IMR-90 (cell line): ENCODE measurements around the gene SLIT1. TPM values are rescaled to one million over a fixed set of nuclear protein-coding genes. Genes with fewer than 3 reads are reported as not detected.

Experiments
- ATAC-seq: fragments of 200-7000 bp; cut with Tn5 transposase; 2 replicates; pipeline ENCODE4 v1.9.1; 2020; ENCODE audit warnings: low read depth, mild to moderate bottlenecking, moderate library complexity
- BruUV-seq: library from RNA; stranded (reverse); fragments of 400-500 nt; replicated peaks from 2 replicates; lab custom pipeline; 2021; lab: Mats Ljungman, UMichigan
- CTCF ChIA-PET: fragments of 300-600 bp; formaldehyde crosslinking; extraction: SDS; loops from one replicate; lab custom pipeline; 2021; ENCODE audit warnings: antibody characterized with exemption; lab: Yijun Ruan, JAX
- POLR2A ChIA-PET: fragments of 300-600 bp; sonication (Branson Sonifier 250); formaldehyde crosslinking; loops from one replicate; lab custom pipeline; 2022; ENCODE audit warnings: antibody characterized with exemption; ENCODE audit not compliant: unreplicated experiment; lab: Charles Lee
- DNase-seq: peaks from one replicate; pipeline ENCODE4 v3.0.0; 2013
- H2AFZ ChIP-seq: replicated peaks from 2 replicates; pipeline ENCODE3; 2013; ENCODE audit warnings: low read length, mild to moderate bottlenecking; ENCODE audit not compliant: poor library complexity
- H2AK5ac ChIP-seq: 2 replicates; pipeline ENCODE4 v1.6.1; 2013; ENCODE audit warnings: low read depth, low read length, inconsistent platforms
- H2AK9ac ChIP-seq: replicated peaks from 2 replicates; pipeline ENCODE3; 2013; ENCODE audit warnings: mild to moderate bottlenecking, low read depth, low read length, moderate library complexity; ENCODE audit not compliant: poor library complexity
- H2BK120ac ChIP-seq: 2 replicates; pipeline ENCODE4 v1.6.1; 2013; ENCODE audit warnings: low read depth, low read length, inconsistent platforms
- H2BK15ac ChIP-seq: 3 replicates; pipeline ENCODE4 v1.6.1; 2013; ENCODE audit warnings: low read depth, low read length, inconsistent platforms
- H2BK20ac ChIP-seq: 2 replicates; pipeline ENCODE4 v1.6.1; 2013; ENCODE audit warnings: low read depth, mild to moderate bottlenecking, inconsistent platforms, low read length, moderate library complexity
- H2BK5ac ChIP-seq: 2 replicates; pipeline ENCODE4 v1.6.1; 2013; ENCODE audit warnings: mild to moderate bottlenecking, low read depth, low read length, inconsistent platforms; ENCODE audit not compliant: poor library complexity, severe bottlenecking
- H3K14ac ChIP-seq: replicated peaks from 2 replicates; pipeline ENCODE4 v1.6.1; 2013; ENCODE audit warnings: low read depth, low read length, inconsistent platforms
- H3K18ac ChIP-seq: 2 replicates; pipeline ENCODE4 v1.6.1; 2013; ENCODE audit warnings: low read depth, low read length, control low read depth
- H3K23ac ChIP-seq: 2 replicates; pipeline ENCODE4 v1.6.1; 2013; ENCODE audit warnings: low read depth, low read length, inconsistent platforms
- H3K27ac ChIP-seq: 2 replicates; pipeline ENCODE4 v1.5.1; 2013; ENCODE audit warnings: mild to moderate bottlenecking, control low read depth, low read length; ENCODE audit not compliant: insufficient read depth
- H3K27me3 ChIP-seq: 2 replicates; pipeline ENCODE4 v1.6.1; 2013; ENCODE audit warnings: low read length; ENCODE audit not compliant: control insufficient read depth, insufficient read depth
- H3K36me3 ChIP-seq: 2 replicates; pipeline ENCODE4 v1.6.1; 2013; ENCODE audit warnings: low read length, mixed read lengths; ENCODE audit not compliant: control insufficient read depth, insufficient read depth
- H3K4ac ChIP-seq: 2 replicates; pipeline ENCODE4 v1.6.1; 2013; ENCODE audit warnings: low read depth, low read length, inconsistent platforms
- H3K4me1 ChIP-seq: 2 replicates; pipeline ENCODE4 v1.6.1; 2013; ENCODE audit warnings: low read length, mixed read lengths; ENCODE audit not compliant: control insufficient read depth, insufficient read depth
- H3K4me2 ChIP-seq: 2 replicates; pipeline ENCODE4 v1.6.1; 2013; ENCODE audit warnings: low read depth, mild to moderate bottlenecking, control low read depth, low read length, moderate library complexity
- H3K4me3 ChIP-seq: 2 replicates; pipeline ENCODE4 v1.5.1; 2013; ENCODE audit warnings: low read depth, mild to moderate bottlenecking, control low read depth, low read length, moderate library complexity; ENCODE audit not compliant: insufficient read depth
- H3K56ac ChIP-seq: 2 replicates; pipeline ENCODE4 v1.6.1; 2013; ENCODE audit warnings: low read length, inconsistent platforms; ENCODE audit not compliant: insufficient read depth; ENCODE audit errors: extremely low read depth
- H3K79me1 ChIP-seq, 2 experiments: 2 replicates each; pipeline ENCODE4 v1.6.1; 2013; ENCODE audit warnings: low read length in 2 of 2, inconsistent platforms in 1 of 2, low read depth in 1 of 2
- H3K9ac ChIP-seq: 2 replicates; pipeline ENCODE4 v1.6.1; 2013; ENCODE audit warnings: low read depth, low read length, control low read depth
- H3K9me1 ChIP-seq: 2 replicates; pipeline ENCODE4 v1.6.1; 2013; ENCODE audit warnings: low read length, inconsistent platforms; ENCODE audit not compliant: insufficient read depth
- H3K9me3 ChIP-seq: 2 replicates; pipeline ENCODE4 v1.6.1; 2013; ENCODE audit warnings: low read length; ENCODE audit not compliant: control insufficient read depth, insufficient read depth
- H4K20me1 ChIP-seq: 2 replicates; pipeline ENCODE4 v1.6.1; 2013; ENCODE audit warnings: low read length, inconsistent platforms; ENCODE audit not compliant: insufficient read depth
- H4K5ac ChIP-seq: 2 replicates; pipeline ENCODE4 v1.6.1; 2013; ENCODE audit warnings: mild to moderate bottlenecking, low read depth, low read length, control low read depth
- H4K8ac ChIP-seq, 2 experiments: 2 replicates each; pipeline ENCODE4 v1.6.1; 2013; ENCODE audit warnings: low read depth in 2 of 2, low read length in 2 of 2, control low read depth in 1 of 2, inconsistent platforms in 1 of 2
- H4K91ac ChIP-seq: 2 replicates; pipeline ENCODE4 v1.6.1; 2013; ENCODE audit warnings: low read depth, low read length, inconsistent platforms; ENCODE audit not compliant: insufficient read depth
- BHLHE40 ChIP-seq: fragments of 150-350 bp; IDR thresholded peaks from 2 replicates; pipeline ENCODE4 v1.6.1; 2016; ENCODE audit warnings: mild to moderate bottlenecking, low read depth, low read length
- CEBPB ChIP-seq: IDR thresholded peaks from 2 replicates; pipeline ENCODE4 v1.6.1; 2012; ENCODE audit warnings: low read depth, low read length, improper control_type of control experiment
- FOS ChIP-seq: fragments of 150-350 bp; IDR thresholded peaks from 2 replicates; pipeline ENCODE4 v1.6.1; 2016; ENCODE audit warnings: low read depth, low read length
- MXI1 ChIP-seq: IDR thresholded peaks from 2 replicates; pipeline ENCODE4 v1.6.1; 2012; ENCODE audit warnings: low read depth, mild to moderate bottlenecking, low read length, moderate library complexity, borderline replicate concordance
- NFE2L2 ChIP-seq: fragments of 150-350 bp; IDR thresholded peaks from 2 replicates; pipeline ENCODE4 v1.6.1; 2016; ENCODE audit warnings: low read depth, mild to moderate bottlenecking, low read length
- POLR2A ChIP-seq: IDR thresholded peaks from 2 replicates; pipeline ENCODE4 v1.6.1; 2012; ENCODE audit warnings: mild to moderate bottlenecking, low read depth, low read length
- RAD21 ChIP-seq: IDR thresholded peaks from 2 replicates; pipeline ENCODE4 v1.6.1; 2012; ENCODE audit warnings: low read length, improper control_type of control experiment
- RCOR1 ChIP-seq: IDR thresholded peaks from 2 replicates; pipeline ENCODE4 v1.6.1; 2012; ENCODE audit warnings: mild to moderate bottlenecking, low read length, improper control_type of control experiment; ENCODE audit not compliant: insufficient replicate concordance
- SMC3 ChIP-seq: fragments of 150-350 bp; IDR thresholded peaks from 2 replicates; pipeline ENCODE4 v1.6.1; 2016; ENCODE audit warnings: low read depth, mild to moderate bottlenecking, antibody characterized with exemption, low read length, moderate library complexity
- WGBS, 2 experiments: methylation state at CpG; one replicate each; pipeline versions ENCODE4 v1.1.5 to v1.1.7; 2013; ENCODE audit warnings: missing lambda C conversion rate in 2 of 2; ENCODE audit not compliant: insufficient read length in 1 of 2; ENCODE audit errors: extremely low coverage in 2 of 2; 5-methylcytosine and 5-hydroxymethylcytosine counted together
- dilution Hi-C: fragments of 300-500 bp; cut with HindIII; formaldehyde crosslinking; loops from one replicate; pipeline ENCODE4 v1.14.3; 2018; ENCODE audit warnings: low sequenced_read_pairs; ENCODE audit not compliant: unreplicated experiment
- in situ Hi-C: fragments of 300-500 bp; cut with MboI; formaldehyde crosslinking; loops from 3 replicates; pipeline ENCODE4 v1.14.3; 2019; ENCODE audit warnings: low sequenced_read_pairs, inconsistent platforms, mixed read lengths
- intact Hi-C: fragments of 100-400 bp; cut with micrococcal nuclease; formaldehyde crosslinking; loops from 2 replicates; pipeline ENCODE4 v1.10.0; 2022
- polyA plus RNA-seq, 3 experiments: library from polyadenylated mRNA; depleted of rRNA; stranded (reverse); fragments of >200 nt; gene quantifications; 2 replicates each; pipeline ENCODE4 v1.2.3, GENCODE V29; 2012; ENCODE audit warnings: low replicate concordance in 1 of 3
- total RNA-seq: library from RNA; depleted of rRNA; stranded (reverse); fragments of >200 nt; gene quantifications from 2 replicates; pipeline ENCODE4 v1.2.3, GENCODE V29; 2012
- TF ChIP-seq, protein P1 (sequence below): fragments of 150-350 bp; IDR thresholded peaks from 2 replicates; pipeline ENCODE4 v1.6.1; 2016; ENCODE audit warnings: low read depth, mild to moderate bottlenecking, low read length, moderate library complexity, borderline replicate concordance
- TF ChIP-seq, protein P2 (sequence below): fragments of 150-350 bp; IDR thresholded peaks from 2 replicates; pipeline ENCODE4 v1.6.1; 2017; ENCODE audit warnings: mild to moderate bottlenecking, antibody characterized with exemption, low read length, low read depth

The SLIT1 gene
- total and polyA plus RNA-seq, 2 of the 4 experiments (the other 2 are of a cell fraction): under 0.01 TPM

DNA sequence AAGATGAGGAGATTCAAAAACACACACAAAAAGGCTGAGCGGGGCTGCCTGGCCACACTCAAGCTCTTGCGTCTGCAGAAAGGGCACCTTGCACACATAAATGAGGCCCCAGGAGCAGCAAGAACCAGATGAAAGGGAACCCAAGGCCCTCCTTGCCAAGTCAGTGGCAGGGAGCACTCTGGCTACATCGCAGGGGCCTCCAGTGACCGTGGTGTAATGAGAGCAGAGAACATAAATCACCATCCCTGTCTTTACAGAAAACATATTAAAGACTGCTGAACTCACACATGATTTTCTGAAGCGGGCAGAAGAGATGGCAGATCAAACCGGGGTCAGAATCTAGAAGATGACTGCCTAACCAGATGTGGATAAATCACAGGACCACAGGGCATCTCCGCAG, 80.5 kb downstream of the SLIT1 start:
- ChIA-PET CTCF (no interaction called here), POLR2A (no interaction called here)
- Histone ChIP-seq H3K79me1 (no peaks in the 10 kb centered on the region), H4K8ac (no peak overlapping the region), H3K4me1 (no peaks in the 10 kb centered on the region), H2BK20ac (no peak overlapping the region), H3K9me1 (no peaks in the 10 kb centered on the region), H3K56ac (no peak overlapping the region), H4K5ac (no peak overlapping the region), H2BK120ac (no peak overlapping the region), H2AFZ (no peak overlapping the region), H3K4ac (no peak overlapping the region), H4K91ac (no peak overlapping the region), H2AK5ac (no peak overlapping the region), H3K9ac (no peak overlapping the region), H3K4me2 (no peak overlapping the region), H3K27ac (no peak overlapping the region), H3K9me3 (no peaks in the 10 kb centered on the region), H3K36me3 (no peaks in the 10 kb centered on the region), H2AK9ac (no peak overlapping the region), H4K20me1 (no peaks in the 10 kb centered on the region), H3K14ac (no peak overlapping the region), H3K23ac (no peak overlapping the region), H2BK15ac (no peak overlapping the region), H3K27me3 (peaks cover 47% of the 10 kb centered on the region), H3K4me3 (no peak overlapping the region), H2BK5ac (no peak overlapping the region), H3K18ac (no peak overlapping the region)
- in situ Hi-C loops: no loop called here
- ATAC-seq (no peak), DNase-seq (no peak)
- no peak for TF ChIP-seq BHLHE40
- TF ChIP-seq, protein P1, sequence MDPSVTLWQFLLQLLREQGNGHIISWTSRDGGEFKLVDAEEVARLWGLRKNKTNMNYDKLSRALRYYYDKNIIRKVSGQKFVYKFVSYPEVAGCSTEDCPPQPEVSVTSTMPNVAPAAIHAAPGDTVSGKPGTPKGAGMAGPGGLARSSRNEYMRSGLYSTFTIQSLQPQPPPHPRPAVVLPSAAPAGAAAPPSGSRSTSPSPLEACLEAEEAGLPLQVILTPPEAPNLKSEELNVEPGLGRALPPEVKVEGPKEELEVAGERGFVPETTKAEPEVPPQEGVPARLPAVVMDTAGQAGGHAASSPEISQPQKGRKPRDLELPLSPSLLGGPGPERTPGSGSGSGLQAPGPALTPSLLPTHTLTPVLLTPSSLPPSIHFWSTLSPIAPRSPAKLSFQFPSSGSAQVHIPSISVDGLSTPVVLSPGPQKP: no peak
- no peak for TF ChIP-seq MXI1
- TF ChIP-seq, protein P2, sequence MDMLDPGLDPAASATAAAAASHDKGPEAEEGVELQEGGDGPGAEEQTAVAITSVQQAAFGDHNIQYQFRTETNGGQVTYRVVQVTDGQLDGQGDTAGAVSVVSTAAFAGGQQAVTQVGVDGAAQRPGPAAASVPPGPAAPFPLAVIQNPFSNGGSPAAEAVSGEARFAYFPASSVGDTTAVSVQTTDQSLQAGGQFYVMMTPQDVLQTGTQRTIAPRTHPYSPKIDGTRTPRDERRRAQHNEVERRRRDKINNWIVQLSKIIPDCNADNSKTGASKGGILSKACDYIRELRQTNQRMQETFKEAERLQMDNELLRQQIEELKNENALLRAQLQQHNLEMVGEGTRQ: no peak
- TF ChIP-seq NFE2L2: no peak
- no peak for TF ChIP-seq POLR2A
- TF ChIP-seq RAD21: no peak
- no peak for TF ChIP-seq RCOR1
- no peak for TF ChIP-seq FOS
- no peak for TF ChIP-seq CEBPB
- no peak for TF ChIP-seq SMC3
- 48% methylated on average over 2 of the region's 7 CpGs; no CpG with 5 or more reads in 1 of the 2 experiments for WGBS, 2 experiments
- dilution Hi-C loops: no loop called here
- no TSS peak for BruUV-seq
- intact Hi-C loops: no loop called here
